Hematopoietic multipotent progenitor cell treated with erythropoietin and hydrocortisone succinate and interleukin-3 and kit ligand, for 4 days (in vitro differentiated cells): ENCODE results near the gene MASP1.
A peak's percentile ranks its signal among the peaks of the same experiment; 100 is the strongest.

ENCODE experiments used
- DNase-seq: peaks from one replicate; pipeline ENCODE4 v3.0.0-alpha.2; 2015

MASP1 gene

DNA sequence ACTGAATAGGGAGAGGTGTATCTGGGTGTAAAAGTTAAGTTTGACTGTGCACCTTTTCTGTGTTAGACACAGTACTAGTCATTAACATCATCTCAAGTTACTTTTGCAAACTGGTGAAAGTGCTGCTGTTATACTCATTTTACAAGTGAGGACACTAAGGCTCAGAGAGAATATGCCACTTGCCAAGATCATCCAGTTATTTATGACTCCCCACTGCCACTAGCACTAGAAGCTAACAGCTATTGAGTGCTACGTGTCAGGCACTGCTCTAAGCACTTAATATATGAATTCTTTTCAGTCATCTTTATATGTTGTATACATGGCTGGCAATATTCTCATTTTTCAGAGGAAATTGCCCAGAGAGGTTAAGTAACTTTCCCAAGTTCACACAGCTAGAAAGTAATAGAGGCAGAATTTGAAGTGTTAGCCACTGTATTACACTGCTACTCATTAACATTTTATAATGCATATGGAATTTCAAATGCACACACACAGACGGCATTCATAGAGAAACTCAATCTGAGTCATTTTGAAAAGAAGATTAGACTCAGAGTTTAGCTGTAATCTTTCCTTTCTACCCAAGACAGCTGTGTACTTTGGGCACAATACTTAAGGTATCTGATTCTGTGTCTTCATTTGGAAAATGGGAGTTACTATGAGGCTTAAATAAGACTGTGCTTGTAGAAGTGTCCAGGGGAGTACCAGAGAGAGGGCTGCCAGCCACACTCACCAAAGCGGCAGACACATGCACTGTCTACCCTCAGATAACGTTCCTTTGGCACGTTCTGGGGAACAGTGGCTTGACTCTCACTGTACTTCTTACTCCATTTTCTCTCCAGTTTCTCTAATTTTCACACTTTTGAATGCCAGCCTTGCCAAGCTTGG is 1.3 kb upstream of the MASP1 start:
- no peak for DNase-seq

DNA sequence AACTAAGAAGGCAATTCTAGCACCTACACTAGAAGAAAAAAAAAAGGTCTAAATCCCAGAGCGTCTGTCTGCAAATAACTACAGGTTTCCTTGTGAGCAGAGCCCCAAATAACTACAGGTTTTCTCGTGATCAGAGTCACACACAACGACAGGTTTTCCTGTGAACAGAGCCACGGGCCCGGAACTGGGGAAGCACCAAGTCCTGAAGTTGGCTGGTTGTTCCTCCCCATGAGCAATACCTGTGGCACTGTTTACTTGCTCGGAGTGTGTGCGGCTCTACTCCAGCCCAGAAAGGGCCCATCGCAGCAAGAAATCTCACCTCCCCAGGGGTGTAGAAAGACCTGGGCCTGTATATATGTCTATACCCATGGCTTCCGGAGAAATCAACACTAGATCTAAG is 644 bp upstream of the MASP1 start:
- no peak for DNase-seq

- DNase-seq, result no peak
These were observed 481 bp downstream of the MASP1 start for GRCh38 chr3:187291001-187291511.

DNA sequence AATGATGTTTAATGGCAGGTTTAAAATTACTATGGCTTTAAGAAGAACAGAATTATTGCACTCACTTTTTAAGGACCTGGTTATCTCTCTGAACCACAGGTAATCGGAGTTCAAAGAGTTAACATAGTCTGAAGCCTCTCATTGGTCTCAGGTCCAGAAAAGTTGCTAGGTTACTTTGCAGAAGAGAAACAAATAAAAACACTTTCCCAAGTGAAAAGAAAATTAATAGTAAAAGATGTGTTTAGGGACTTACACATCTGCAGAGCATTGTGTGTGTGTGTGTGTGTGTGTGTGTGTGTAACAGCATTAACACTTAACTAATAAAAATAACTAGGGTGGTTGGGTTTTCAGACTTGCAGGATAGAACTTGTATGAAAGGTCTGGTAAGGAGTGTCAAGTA is 1.0 kb downstream of the MASP1 start:
- no peak for DNase-seq

- no peak for DNase-seq
These were observed 2.5 kb downstream of the MASP1 start for GRCh38 chr3:187288855-187289605.

DNA sequence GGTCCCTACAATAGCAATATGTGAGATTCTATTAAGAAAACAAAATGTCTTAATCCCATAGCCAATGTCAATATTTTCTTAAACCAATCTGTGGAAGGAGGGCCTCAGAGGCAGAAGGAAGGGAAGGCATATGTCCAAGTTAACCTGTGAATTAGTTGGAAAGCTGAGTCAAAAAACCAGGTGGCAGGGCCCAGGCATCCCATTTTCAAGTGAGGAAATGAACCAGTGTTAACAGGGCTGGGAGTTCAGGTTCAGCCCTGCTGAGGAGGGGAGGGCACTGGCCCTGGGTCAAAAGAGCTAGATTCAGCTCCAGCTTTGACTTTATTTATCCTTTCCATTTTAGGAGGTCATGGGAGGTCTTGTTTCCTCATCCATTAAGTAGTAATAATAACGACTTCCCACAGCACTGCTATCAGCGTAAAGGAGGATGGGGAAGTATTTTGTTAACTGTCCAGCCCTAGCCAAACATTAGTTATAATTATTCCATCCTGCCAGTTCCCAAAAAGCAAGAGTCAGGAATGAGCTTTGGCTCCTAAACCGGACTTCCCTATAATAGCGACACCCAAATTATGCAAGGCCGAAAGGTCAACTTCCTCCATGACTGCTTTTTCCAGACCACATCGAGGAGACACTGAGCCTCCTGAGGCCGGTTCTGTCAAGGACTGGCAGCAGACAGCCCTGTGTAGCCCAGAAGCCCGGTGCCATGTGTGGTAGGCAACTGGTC is 3.2 kb downstream of the MASP1 start:
- DNase-seq, result no peak

- DNase-seq, result no peak
These were observed 4.3 kb downstream of the MASP1 start for GRCh38 chr3:187287256-187287655.

GRCh38 chr3:187286467-187287059 is 5.0 kb downstream of the MASP1 start:
- no peak for DNase-seq

DNA sequence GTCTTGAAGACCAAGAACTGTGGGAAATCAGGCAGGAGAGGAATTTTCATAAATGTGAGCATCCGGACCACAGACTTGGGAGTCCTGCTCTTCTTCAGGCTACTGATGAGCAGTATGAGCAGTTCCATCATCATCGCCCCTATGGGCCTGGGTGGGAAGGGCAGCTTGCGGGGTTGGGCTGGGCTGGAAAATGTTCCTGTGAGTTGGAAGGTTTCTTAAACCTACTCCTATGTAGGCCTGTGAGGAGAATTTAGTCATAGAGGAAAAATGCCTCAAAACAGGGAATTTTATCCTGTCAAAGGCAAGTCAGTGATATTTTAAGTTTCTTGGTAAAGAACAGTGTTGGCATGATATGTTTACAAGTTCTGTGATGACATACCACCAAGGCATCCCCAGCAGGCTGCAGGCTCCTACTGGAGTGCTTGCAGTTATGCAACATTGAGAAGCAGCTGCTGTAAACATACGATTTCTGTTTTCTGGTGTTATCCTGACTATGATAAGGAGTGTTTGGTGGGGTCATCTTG is 10.3 kb downstream of the MASP1 start:
- no peak for DNase-seq

DNA sequence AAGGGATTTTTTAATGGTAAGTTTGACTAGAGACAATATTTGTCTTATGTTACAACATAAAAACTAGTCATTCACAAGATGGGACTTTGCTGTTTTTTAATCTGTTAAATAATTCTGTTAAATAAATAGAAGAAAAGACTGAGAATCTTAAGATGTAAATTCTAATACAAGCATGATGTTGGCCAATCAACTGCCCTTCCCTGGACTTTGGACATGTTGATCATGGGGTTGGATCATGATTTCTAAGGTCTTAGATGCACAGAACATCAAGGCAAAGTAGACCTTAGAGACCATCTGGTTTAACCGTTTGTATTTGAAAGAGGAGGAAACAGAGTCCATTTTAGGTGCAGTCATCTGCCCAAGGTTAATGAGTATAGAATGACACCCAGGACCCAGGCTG is 10.9 kb downstream of the MASP1 start:
- DNase-seq, result no peak

DNA sequence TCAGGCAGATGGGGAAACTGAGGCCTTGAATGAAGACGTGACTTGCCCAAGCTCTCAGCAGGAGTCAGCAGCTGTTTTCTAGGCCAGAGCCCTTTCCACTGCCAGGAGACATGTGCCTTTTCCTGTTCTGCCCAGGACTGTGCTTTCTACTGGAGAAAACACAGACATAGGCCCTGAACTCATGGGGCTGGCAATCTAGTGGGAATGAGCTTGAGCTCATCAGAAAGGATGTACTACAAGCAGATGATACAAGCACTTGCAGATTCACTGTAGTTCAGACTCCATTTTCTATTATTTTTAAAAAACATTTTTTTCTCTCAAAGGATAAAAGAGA is 14.4 kb downstream of the MASP1 start:
- DNase-seq, result no peak

DNA sequence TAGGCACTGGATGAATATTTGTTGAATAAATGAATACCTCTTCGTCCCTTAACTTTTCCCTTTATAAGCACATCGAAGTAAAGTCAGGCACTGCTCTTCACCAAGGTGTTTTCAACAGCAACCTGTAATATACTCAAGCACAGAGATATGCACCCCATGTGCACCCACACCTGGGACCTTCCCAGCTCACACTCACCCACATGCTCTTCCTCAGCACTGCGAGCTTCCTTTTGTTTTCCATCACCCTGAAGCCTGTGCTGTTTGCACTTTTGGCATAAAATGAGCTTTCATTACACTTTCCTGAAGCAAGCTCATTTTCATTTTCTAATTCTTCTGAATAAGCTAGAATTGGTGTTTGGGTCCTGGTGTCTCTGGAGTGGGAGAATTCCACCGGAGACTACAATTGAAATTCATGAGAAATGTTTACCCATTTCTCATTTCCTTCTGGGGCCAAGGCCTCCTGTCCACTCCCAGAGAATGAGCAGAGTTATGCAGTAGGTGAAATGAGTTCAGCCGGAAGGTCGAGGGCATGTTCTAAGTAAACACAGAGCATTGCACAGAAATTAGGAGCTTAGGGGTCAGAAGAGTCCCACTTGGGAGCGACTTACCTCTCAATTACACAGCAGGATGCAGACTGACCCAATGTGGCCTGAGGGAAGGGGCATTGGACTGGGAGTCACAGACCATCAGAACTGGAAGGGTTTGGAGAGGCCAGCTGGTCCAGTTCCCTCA is 15.0 kb downstream of the MASP1 start:
- no peak for DNase-seq

DNA sequence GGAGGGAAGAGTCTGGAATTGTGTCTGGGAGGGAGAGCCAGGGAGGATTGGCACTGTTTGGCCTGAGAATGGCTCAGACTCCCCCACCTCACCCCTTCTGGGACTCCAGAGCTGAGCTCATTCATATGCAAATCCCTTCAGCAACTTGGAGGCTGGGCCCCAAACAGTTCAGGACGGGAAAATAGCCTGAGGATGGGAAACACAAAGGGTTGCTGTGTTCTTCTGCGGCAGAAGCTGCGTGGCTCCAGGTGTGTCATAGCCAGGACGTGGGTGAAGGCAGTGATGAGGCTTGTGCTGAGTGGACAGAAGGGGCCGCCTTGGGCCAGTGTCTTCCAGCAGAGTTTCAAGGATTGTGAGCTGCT is 16.6 kb downstream of the MASP1 start:
- DNase-seq, result no peak

GRCh38 chr3:187274315-187274976 is 17.1 kb downstream of the MASP1 start:
- no peak for DNase-seq

GRCh38 chr3:187271582-187271981 is 20.0 kb downstream of the MASP1 start:
- no peak for DNase-seq

DNA sequence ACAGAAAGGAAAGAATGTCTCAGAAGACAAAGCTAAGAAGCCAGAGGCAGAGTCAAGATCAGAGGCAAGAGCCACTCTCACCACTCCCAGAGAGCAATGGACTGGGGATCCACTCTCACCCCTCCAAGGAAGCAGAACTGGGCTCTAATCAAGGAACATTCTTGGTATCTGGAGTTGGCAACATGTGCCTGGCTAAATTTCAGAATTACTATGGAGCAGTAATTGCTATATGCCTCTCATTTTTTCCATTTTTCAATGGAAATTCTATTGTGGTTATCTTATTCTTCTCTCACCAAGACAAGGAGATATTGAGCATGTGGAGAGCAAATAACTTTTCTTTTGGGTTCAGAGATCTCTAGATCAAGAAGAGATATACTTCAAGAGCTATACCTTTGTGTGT is 22.1 kb downstream of the MASP1 start:
- no peak for DNase-seq

- no peak for DNase-seq
These were observed 24.2 kb downstream of the MASP1 start for GRCh38 chr3:187267306-187267705.

DNA sequence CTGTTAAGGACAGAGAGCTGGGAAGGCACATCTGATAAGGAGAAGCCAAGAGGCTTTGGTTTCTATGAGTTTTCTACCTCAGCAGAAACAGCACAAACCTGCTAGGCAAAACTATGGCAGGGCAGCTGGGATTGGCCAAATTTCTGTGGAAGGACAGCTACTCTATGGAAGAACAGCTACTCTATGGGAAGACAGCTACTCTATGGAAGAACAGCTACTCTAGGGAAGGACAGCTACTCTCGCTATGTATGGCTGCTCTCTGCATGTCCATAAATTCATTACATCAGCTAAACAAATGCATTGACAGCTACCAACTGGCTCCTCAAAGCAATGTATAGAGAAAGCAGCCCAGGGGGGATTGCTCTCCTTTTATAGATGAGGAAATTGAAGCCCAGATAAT is 24.8 kb downstream of the MASP1 start:
- no peak for DNase-seq

GRCh38 chr3:187265461-187265955 is 26.0 kb downstream of the MASP1 start:
- DNase-seq, result peak; percentile 83

DNA sequence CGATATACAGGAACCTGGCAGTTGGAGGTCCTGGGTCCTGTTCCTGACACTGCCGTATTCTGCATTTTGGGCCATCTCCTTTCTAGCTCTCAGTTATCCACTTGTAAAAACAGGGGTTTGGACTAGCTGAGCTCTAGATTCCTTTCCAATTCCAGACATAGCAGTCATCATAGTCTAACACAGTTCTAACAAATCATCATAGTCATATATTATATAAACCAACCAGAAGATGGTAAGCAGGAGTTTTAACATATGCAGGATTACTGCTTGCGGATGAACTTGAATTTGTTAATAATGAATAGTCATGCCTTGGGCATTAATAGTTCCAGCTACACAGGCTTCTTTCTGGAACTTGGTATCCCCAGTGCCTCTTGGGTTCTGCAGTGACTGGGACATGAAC is 26.6 kb downstream of the MASP1 start:
- no peak for DNase-seq

DNA sequence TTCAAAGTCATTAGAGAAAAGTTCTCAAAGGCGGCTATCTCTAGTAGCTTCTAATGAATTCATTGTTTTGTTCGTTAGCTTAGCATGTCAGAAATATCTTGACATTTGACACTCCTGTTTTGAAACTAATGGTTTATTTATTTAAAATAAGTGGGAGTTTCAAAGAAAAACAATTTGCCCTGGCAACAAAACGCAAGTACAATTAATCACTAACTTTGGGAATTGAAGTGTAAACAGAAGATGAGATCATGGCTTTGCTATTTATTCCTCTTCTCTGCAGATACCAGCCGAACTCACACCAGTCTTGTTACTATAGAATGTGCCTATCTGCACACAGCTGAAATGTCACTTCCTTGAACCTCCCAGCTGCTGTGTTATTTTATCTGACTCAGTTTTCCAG is 27.5 kb downstream of the MASP1 start:
- DNase-seq, result no peak

DNA sequence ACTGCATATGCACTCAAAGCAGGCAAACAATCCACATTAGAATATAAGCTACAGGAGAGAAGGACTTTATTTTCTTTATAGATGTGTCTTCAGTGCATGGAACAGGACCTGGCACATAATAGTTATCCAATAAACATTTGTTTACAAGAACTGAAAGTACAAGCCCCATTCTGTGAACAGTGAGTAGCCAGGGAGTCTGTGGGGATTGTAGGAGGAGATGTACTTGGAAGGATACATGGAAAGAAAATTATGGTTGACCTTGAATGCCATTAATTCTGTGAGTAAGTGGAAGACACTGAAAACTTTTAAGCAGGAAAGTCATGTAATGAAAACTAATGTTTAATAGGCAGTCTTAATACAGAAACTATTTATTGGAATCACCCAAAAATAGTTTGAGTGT is 28.3 kb downstream of the MASP1 start:
- no peak for DNase-seq
